IPS DF 4.7 (cell line): Measurements from ENCODE around the gene ZBTB14.
A peak's percentile ranks its signal among the peaks of the same experiment; 100 is the strongest.

ENCODE experiments used
- DNase-seq: peaks from one replicate; pipeline ENCODE4 v3.0.0-alpha.2; 2013; ENCODE audit warnings: low spot score; ENCODE audit errors: extremely low read depth

ZBTB14 gene, protein sequence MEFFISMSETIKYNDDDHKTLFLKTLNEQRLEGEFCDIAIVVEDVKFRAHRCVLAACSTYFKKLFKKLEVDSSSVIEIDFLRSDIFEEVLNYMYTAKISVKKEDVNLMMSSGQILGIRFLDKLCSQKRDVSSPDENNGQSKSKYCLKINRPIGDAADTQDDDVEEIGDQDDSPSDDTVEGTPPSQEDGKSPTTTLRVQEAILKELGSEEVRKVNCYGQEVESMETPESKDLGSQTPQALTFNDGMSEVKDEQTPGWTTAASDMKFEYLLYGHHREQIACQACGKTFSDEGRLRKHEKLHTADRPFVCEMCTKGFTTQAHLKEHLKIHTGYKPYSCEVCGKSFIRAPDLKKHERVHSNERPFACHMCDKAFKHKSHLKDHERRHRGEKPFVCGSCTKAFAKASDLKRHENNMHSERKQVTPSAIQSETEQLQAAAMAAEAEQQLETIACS

GRCh38 chr18:5295231-5295920, at the start of gene ZBTB14:
ZBTB14 (minus strand) TSS chr18:5295726; CDS start chr18:5293246, 2,480 bp downstream.
- no peak for DNase-seq

DNA sequence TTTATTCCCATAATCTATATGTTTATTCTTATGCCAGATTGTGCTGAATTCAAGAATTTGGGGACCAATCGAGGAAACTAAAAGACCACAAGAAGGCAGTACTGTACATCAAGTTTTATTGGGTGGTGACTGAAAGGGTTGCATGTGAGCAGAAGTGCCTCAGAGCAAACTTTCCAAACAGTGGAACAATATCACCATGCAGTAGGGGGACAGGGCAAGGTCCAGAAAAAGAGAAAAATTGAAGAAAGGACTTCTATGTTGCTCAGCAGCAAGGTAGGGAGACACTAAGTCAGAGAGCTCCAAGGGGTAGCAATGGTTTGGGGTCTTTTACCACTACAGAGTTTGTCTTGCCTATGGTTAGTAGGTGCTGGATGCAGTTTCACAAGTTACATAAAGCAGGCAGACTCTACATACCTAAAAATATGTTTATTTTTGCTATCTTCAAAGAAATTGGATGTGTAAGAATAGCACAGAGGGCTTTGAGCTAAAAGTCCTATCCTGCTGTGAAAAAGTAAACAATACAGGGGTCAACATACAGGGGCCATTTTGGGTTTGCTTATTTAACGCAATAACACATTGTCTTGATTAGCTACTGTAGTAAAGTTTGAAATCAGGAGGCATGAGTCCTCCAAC, 43.8 kb upstream of the ZBTB14 start:
- DNase-seq, result no peak

DNA sequence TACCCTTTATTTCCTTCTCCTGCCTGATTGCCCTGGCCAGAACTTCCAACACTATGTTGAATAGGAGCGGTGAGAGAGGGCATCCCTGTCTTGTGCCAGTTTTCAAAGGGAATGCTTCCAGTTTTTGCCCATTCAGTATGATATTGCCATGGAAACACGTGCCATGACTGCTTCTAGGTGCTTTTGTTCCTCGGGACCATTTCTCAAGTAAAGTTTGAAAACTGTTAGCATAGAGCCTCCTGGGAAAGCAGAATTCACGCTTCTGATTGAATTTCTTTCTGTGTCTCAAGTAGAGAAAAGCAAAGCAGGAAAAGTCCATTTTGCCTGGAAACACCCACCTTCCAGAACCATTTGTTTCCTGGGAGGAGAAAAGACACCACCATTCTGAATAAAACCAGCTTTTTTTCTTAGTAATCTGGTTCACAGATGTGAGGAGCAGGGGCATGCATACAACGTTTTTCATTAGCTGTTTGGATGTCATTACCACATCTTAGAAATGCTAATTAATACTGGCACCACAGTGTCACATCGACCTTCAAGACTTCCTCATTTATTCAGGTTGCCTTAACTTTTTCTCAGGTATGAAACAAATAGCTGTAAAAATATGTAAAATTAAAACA, 39.0 kb upstream of the ZBTB14 start:
- peak; percentile 1 for DNase-seq

GRCh38 chr18:5318061-5318700, 22.7 kb upstream of the ZBTB14 start:
- no peak for DNase-seq

DNA sequence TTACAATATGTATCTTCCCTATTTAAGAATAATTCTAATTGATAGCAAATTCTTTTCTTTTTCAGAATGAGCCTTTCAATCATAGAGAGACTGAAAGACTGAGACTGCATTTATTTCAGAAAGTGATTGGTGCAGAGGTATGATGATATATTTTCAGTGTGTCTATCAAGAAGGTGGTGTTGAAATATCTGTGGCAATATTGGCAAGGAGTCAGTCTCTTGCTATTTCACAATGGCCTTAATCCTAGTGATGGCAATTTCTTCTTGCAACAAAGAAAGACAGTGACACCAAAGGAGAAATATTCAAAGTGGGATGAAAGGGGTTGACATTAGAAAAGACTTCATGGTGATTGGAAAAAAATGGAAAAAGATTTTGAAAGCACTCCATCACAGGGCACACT, 21.7 kb upstream of the ZBTB14 start:
- no peak for DNase-seq

DNA sequence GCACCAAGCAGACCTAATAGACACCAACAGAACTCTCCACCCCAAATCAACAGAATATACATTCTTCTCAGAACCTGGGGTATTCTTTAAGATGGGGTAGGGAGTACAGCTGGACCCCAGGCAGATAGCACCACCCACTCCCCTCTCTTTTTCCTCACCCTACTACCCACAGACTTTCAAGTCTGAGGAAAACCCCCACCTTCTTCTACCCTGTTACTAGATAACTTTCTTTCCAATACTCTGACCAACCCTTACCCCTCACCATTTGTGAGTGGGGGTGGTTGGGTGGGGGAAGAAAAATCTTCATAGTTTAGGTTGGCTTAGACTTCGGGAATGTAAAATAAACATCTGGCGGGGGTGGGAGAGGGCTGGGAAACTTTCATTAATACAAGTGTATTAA, 20.3 kb upstream of the ZBTB14 start:
- no peak for DNase-seq

- no peak for DNase-seq
Measured at GRCh38 chr18:5311301-5311989, 15.9 kb upstream of the ZBTB14 start.

GRCh38 chr18:5309888-5310470, 14.5 kb upstream of the ZBTB14 start:
- no peak for DNase-seq

DNA sequence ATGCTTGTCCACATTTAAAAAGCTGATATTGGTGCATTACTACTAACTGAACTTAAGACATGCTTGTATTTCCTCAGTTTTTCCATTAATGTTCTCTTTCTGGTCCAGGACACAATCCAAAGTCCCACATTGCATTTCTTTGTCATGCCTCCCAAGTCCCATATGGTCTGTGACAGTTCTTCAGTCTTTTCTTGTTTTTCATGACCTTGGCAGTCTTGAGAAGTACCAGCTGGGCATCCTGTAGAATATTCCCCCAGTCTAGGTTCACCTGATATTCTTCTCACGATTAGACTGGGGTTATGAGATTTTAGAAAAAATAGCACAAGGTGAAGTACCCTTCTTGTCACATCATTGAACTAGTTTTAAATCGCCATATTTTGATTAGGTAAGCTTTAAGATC, 10.3 kb upstream of the ZBTB14 start:
- DNase-seq, result no peak

DNA sequence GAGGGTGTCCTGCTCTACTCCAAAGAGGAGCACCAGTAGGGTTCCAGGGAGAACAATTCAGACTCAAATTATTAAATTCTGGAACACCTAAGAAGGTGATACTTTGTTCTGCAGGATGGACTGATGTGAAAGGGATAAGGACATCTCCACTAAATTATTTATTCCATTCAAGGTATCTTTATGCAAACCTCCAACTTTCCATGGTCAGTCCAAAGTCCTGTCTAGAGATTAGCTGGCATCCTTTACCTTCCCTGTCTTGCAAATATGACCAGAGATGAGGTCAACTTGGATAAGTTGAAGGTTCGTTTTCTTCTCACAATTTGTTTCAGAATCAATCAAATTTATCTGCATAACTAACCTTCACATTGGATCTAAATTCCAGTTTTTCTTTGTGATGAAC, 8.7 kb upstream of the ZBTB14 start:
- DNase-seq, result no peak

- DNase-seq, result no peak
Measured at GRCh38 chr18:5303636-5304035, 8.1 kb upstream of the ZBTB14 start.

DNA sequence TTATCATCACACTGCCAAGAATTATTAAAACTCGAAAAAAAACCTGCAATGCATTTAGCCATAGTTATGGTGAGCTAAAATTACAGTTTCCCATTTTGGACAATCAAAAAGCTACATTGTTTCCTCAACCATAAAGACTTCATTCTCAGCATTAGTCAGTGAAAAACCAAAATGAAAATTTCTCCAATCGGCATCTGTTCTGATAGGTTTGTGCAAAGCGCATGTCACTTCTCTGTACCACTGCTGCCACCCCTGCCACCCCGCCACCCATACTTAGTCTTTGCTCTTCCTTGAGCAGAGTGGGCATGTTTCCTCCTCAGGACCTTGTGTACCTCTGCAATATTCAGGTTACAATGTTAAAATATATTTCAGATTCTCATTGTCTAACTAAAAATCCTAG, 7.1 kb upstream of the ZBTB14 start:
- no peak for DNase-seq

- DNase-seq, result no peak
Measured at GRCh38 chr18:5300476-5301010, 5.0 kb upstream of the ZBTB14 start.

- no peak for DNase-seq
Measured at GRCh38 chr18:5298156-5298852, 2.8 kb upstream of the ZBTB14 start.

- DNase-seq, result no peak
Measured at GRCh38 chr18:5297597-5297996, 2.1 kb upstream of the ZBTB14 start.

DNA sequence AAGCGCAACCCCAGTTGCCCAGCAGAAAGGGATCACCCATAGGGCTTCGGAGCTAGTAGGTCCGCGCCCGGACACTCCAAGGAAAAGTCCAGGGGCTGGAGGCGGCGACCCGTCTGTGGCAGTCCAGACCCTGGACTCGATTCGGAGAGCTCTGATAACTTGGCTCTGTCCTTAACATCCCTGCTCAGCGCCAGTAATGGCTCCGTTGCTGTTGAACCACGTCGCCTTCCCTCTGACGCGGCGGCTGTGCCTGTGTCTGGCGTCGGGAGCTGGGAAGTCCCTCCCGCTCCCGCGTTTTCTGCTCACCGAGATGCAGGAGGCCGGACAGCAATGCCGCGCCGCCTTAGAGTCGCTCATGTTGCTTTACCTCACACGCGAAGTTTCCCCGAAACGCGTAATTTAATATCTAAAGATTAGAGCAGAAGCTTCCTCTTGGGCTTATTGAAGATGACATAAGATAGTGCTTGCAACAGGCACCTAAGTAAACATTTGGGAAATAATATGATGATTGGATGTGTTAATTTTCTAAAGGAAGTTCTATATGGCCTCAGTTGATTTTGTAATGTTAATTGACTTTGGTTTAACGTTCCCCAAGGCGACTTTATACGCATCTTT, 1.3 kb upstream of the ZBTB14 start:
- DNase-seq, result peak; percentile 53

GRCh38 chr18:5295981-5296705, 617 bp upstream of the ZBTB14 start:
- DNase-seq, result peak; percentile 53

GRCh38 chr18:5294457-5295230, 882 bp downstream of the ZBTB14 start:
- DNase-seq, result no peak
